Measurements from ENCODE around the gene ANKRD34A. TPM values are rescaled to one million over a fixed set of nuclear protein-coding genes. Genes with fewer than 3 reads are reported as not detected.
A peak's percentile ranks its signal among the peaks of the same experiment; 100 is the strongest.

Gene ANKRD34A
- polyA plus RNA-seq, 1 donor from 2014 or later, result 1.7 TPM

DNA sequence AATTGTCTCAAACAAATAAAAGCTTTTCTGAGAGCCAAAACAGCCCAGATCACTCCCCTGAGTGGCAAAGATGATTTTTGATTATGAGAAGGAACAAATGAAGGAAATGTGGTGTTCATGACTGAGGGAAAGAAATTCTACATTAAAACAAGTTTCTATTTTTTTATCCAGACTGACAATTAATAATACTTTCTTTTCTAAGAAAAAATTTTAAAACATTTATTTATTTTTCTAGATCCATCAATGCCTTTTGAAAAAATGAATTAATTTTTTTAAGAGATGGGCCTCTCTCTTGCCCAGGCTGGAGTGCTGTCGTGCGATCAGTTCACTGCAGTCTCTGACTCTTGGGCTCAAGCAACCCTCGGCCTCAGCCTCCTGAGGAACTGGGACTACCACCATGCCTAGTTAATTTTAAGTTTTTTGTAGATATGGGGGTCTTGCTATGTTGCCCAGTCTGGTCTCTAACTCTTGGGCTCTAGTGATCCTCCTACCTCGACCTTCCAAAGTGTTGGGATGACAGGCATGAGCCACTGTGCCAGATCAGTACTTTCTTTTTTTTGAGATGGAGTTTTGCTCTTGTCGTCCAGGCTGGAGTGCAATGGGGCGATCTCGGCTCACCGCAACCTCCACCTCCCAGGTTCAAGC, 43.2 kb upstream of the ANKRD34A start:
- no peak for TF ChIP-seq EZH2 (IDR thresholded peaks at IDR 0.05; ENCODE audit: borderline replicate concordance, insufficient read depth, low read length, poor library complexity, severe bottlenecking)
- TF ChIP-seq SMC3 (conservative IDR thresholded peaks at IDR 0.05; ENCODE audit: poor library complexity), result no peak
- TF ChIP-seq, protein P1, sequence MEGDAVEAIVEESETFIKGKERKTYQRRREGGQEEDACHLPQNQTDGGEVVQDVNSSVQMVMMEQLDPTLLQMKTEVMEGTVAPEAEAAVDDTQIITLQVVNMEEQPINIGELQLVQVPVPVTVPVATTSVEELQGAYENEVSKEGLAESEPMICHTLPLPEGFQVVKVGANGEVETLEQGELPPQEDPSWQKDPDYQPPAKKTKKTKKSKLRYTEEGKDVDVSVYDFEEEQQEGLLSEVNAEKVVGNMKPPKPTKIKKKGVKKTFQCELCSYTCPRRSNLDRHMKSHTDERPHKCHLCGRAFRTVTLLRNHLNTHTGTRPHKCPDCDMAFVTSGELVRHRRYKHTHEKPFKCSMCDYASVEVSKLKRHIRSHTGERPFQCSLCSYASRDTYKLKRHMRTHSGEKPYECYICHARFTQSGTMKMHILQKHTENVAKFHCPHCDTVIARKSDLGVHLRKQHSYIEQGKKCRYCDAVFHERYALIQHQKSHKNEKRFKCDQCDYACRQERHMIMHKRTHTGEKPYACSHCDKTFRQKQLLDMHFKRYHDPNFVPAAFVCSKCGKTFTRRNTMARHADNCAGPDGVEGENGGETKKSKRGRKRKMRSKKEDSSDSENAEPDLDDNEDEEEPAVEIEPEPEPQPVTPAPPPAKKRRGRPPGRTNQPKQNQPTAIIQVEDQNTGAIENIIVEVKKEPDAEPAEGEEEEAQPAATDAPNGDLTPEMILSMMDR (IDR thresholded peaks at IDR 0.05; ENCODE audit: poor library complexity, severe bottlenecking), result peak; percentile 8
- Histone ChIP-seq H3K27ac (ENCODE audit: low read length) (no peak overlapping the region), H3K9ac (ENCODE audit: low read length) (no peak overlapping the region), H3K36me3 (ENCODE audit: insufficient read depth, low read length) (no peaks in the 10 kb centered on the region), H3K9me2 (ENCODE audit: insufficient read depth, low read length) (no peaks in the 10 kb centered on the region), H4K20me1 (ENCODE audit: insufficient read depth) (no peaks in the 10 kb centered on the region), H3K79me2 (replicated peaks; ENCODE audit: insufficient read depth, low read length) (no peaks in the 10 kb centered on the region), H3K4me2 (ENCODE audit: low read length) (no peak overlapping the region), H3F3A (ENCODE audit: insufficient read depth, low read length, poor library complexity, severe bottlenecking) (no peaks in the 10 kb centered on the region), H3K9me3 (ENCODE audit: low read length) (no peaks in the 10 kb centered on the region), H3K4me3 (ENCODE audit: low read length) (no peak overlapping the region), H2AFZ (ENCODE audit: low read depth, low read length) (no peak overlapping the region), H3K27me3 (ENCODE audit: insufficient read depth, low read depth, low read length) (no peaks in the 10 kb centered on the region)

DNA sequence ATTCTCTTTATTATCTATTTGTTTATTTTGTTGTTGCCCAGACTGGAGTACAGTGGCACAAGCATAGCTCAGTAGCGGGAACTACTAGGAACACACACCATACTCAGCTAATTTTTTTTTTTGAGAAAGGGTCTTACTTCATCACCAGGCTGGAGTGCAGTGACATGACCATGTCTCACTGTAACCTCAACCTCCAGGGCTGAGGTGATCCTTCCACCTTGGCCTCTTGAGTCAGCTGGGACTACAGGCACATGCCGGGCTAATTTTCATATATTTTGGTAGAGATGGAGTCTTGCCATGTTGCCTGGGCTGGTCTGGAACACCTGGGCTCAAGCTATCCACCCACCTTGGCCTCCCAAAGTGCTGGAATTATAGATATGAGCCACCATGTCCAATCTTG, 37.3 kb upstream of the ANKRD34A start:
- Histone ChIP-seq H3K27me3 (ENCODE audit: insufficient read depth, low read depth, low read length) (no peaks in the 10 kb centered on the region), H3K4me3 (ENCODE audit: low read length) (no peak overlapping the region)

More for the DNA sequence above, 37.3 kb upstream of the ANKRD34A start:
- Histone ChIP-seq H3K27ac (ENCODE audit: low read length) (no peak overlapping the region), H3K79me2 (replicated peaks; ENCODE audit: insufficient read depth, low read length) (peaks cover 9% of the 10 kb centered on the region), H3K9me3 (ENCODE audit: low read length) (no peaks in the 10 kb centered on the region), H3K9me2 (ENCODE audit: insufficient read depth, low read length) (no peaks in the 10 kb centered on the region), H3F3A (ENCODE audit: insufficient read depth, low read length, poor library complexity, severe bottlenecking) (no peaks in the 10 kb centered on the region), H3K4me2 (ENCODE audit: low read length) (no peak overlapping the region), H2AFZ (ENCODE audit: low read depth, low read length) (no peak overlapping the region), H3K9ac (ENCODE audit: low read length) (no peak overlapping the region), H3K36me3 (ENCODE audit: insufficient read depth, low read length) (no peaks in the 10 kb centered on the region), H4K20me1 (ENCODE audit: insufficient read depth) (no peaks in the 10 kb centered on the region)
- TF ChIP-seq, protein P2, sequence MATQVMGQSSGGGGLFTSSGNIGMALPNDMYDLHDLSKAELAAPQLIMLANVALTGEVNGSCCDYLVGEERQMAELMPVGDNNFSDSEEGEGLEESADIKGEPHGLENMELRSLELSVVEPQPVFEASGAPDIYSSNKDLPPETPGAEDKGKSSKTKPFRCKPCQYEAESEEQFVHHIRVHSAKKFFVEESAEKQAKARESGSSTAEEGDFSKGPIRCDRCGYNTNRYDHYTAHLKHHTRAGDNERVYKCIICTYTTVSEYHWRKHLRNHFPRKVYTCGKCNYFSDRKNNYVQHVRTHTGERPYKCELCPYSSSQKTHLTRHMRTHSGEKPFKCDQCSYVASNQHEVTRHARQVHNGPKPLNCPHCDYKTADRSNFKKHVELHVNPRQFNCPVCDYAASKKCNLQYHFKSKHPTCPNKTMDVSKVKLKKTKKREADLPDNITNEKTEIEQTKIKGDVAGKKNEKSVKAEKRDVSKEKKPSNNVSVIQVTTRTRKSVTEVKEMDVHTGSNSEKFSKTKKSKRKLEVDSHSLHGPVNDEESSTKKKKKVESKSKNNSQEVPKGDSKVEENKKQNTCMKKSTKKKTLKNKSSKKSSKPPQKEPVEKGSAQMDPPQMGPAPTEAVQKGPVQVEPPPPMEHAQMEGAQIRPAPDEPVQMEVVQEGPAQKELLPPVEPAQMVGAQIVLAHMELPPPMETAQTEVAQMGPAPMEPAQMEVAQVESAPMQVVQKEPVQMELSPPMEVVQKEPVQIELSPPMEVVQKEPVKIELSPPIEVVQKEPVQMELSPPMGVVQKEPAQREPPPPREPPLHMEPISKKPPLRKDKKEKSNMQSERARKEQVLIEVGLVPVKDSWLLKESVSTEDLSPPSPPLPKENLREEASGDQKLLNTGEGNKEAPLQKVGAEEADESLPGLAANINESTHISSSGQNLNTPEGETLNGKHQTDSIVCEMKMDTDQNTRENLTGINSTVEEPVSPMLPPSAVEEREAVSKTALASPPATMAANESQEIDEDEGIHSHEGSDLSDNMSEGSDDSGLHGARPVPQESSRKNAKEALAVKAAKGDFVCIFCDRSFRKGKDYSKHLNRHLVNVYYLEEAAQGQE (IDR thresholded peaks at IDR 0.05; ENCODE audit: borderline replicate concordance), result no peak
- TF ChIP-seq POLR2AphosphoS5 (IDR thresholded peaks at IDR 0.05) (no peak), SMC3 (conservative IDR thresholded peaks at IDR 0.05; ENCODE audit: poor library complexity) (no peak), MXI1 (conservative IDR thresholded peaks at IDR 0.05; ENCODE audit: poor library complexity, severe bottlenecking) (no peak), RAD21 (conservative IDR thresholded peaks at IDR 0.05) (no peak), EP300 (conservative IDR thresholded peaks at IDR 0.05; ENCODE audit: poor library complexity, severe bottlenecking) (no peak), TAF1 (IDR thresholded peaks at IDR 0.05; ENCODE audit: low read depth) (no peak), EZH2 (IDR thresholded peaks at IDR 0.05; ENCODE audit: borderline replicate concordance, insufficient read depth, low read length, poor library complexity, severe bottlenecking) (no peak)
- TF ChIP-seq, protein P1 (IDR thresholded peaks at IDR 0.05; ENCODE audit: poor library complexity, severe bottlenecking), result no peak

Data from neural cell (in vitro differentiated cells).